Coronary artery (tissue), 2 donors: ENCODE data around the gene CEP83.

Experiments
- DNase-seq: peaks from one replicate; pipeline ENCODE4 v3.0.0-alpha.2; 2017; ENCODE audit warnings: low spot score
- H3K27ac ChIP-seq, 2 donors: fragments of 200-600 bp; sonication (generic); one replicate each; pipeline ENCODE4 v1.5.1; 2016 to 2019
- H3K4me3 ChIP-seq: fragments of 200-600 bp; sonication (generic); 2 replicates; pipeline ENCODE4 v1.5.1; 2016; ENCODE audit warnings: mild to moderate bottlenecking, moderate library complexity
- TF ChIP-seq, protein P1 (sequence below): fragments of 200-600 bp; sonication (generic); IDR thresholded peaks from one replicate; pipeline ENCODE4 v1.5.1; 2019; ENCODE audit warnings: antibody characterized with exemption

Gene CEP83

GRCh38 chr12:94340573-94340972 is 119.1 kb downstream of the CEP83 start:
- TF ChIP-seq, protein P1, sequence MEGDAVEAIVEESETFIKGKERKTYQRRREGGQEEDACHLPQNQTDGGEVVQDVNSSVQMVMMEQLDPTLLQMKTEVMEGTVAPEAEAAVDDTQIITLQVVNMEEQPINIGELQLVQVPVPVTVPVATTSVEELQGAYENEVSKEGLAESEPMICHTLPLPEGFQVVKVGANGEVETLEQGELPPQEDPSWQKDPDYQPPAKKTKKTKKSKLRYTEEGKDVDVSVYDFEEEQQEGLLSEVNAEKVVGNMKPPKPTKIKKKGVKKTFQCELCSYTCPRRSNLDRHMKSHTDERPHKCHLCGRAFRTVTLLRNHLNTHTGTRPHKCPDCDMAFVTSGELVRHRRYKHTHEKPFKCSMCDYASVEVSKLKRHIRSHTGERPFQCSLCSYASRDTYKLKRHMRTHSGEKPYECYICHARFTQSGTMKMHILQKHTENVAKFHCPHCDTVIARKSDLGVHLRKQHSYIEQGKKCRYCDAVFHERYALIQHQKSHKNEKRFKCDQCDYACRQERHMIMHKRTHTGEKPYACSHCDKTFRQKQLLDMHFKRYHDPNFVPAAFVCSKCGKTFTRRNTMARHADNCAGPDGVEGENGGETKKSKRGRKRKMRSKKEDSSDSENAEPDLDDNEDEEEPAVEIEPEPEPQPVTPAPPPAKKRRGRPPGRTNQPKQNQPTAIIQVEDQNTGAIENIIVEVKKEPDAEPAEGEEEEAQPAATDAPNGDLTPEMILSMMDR = no peak
- Histone ChIP-seq H3K27ac (no peak overlapping the region), H3K4me3 (no peak overlapping the region)
- no peak for DNase-seq

DNA sequence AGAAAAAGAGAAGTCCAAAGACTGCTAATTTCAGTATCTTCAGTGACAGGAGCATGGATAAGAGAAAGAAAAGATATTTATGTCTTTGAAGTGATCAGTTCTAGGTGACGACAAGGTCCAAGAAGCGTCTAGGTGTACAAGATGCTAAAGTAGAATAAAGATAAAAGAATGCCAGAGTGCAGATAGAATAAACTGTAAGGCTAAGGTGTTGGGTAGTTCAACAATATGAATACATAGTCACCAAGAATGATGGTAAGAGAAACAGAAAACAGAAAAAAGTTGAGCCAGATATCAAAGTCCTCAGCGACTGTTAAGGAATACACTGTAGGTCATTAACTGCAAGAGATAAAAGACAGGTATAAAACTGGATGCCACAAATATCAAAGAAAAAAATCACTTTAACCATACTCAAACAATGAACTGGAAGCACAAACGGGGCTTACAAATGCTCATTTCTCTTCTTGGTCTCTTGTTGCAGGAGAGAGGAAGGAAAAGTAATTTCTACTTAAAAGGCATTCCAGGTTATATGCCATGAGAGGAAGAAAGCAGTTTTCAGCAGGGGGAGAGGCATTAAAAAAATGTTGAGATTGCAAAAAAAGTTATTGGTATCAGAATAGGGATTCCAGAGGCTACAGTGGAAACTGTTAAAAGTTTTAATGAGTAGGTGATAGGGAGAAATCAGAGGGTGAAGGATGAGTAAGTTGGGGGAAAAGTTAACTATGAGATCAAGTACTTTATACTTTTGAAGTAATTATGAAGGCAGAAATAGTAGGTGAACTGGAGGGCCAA is 121.5 kb downstream of the CEP83 start:
- H3K4me3 ChIP-seq = no peak overlapping the region

DNA sequence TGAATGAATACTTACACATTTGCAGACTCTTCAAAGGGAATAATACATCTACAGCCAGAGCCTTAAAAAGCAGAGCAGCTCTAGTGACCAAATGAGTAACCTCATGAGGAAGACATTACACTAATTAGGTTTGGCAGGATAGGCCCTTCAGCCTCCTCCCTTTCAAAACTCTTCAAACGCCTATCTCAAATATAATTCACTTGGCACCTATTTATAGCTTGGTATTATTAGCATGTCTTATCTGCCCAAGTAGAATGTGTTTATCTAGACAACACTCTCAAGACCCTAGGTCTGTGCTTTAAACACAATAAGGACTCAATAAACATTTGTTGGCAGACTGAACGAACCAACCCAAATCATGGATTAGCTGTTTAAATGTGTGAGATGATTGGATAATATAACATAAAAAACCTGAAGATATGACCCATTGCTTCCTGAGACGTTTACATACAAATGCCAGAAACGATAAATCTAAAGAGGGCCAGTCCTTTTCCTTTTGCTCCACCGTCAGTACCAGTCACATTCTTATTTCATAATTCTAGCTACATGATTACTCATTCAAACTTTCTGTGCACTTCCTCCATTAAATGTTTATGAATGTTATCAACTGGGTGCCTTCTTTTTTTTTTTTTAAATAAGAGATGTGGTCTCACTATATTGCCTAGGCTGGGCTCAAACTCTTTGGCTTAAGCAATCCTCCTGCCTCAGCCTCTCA is 123.3 kb downstream of the CEP83 start:
- no peak for DNase-seq
- H3K27ac ChIP-seq = no peak overlapping the region
- no peak overlapping the region for H3K4me3 ChIP-seq
- TF ChIP-seq, protein P1 = no peak

More for the DNA sequence above, 121.5 kb downstream of the CEP83 start:
- TF ChIP-seq, protein P1 = no peak
- no peak for DNase-seq
- no peak overlapping the region for H3K27ac ChIP-seq

- no peak for DNase-seq
- no peak overlapping the region for H3K27ac ChIP-seq
- TF ChIP-seq, protein P1 = no peak
- H3K4me3 ChIP-seq = no peak overlapping the region
These were observed 126.3 kb downstream of the CEP83 start for GRCh38 chr12:94333396-94333795.

GRCh38 chr12:94329366-94329765 is 130.3 kb downstream of the CEP83 start:
- DNase-seq = no peak
- TF ChIP-seq, protein P1 = no peak
- no peak overlapping the region for H3K4me3 ChIP-seq
- no peak overlapping the region for H3K27ac ChIP-seq

DNA sequence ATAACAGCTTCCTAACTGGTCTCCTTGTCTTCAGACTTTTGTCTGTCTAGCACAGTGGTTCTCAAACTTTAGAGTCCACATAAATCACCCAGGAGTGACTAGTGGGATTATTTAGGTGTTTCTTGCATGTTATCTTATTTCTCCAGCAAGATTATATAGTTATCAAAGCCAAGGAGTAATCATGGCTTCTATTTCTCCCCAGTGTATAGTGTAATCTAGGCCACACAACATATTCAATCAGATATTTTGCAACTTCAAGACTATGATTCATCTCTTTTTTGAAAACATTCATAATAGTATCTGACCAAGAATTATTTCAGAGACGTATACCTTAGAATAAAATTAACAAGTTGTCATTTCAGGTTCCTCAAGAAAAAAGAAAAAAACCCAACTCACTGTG is 131.9 kb downstream of the CEP83 start:
- H3K27ac ChIP-seq = no peak overlapping the region
- TF ChIP-seq, protein P1 = no peak
- no peak for DNase-seq
- H3K4me3 ChIP-seq = no peak overlapping the region
